SU-DHL-6 (cell line): ENCODE measurements around the gene DEGS2.

ENCODE experiments used
- EZH2phosphoT487 ChIP-seq: fragments of 200-600 bp; sonication (generic), shearing (Covaris generic); conservative IDR thresholded peaks from 2 replicates; pipeline ENCODE4 v1.6.1; 2018; ENCODE audit warnings: mild to moderate bottlenecking, antibody characterized with exemption, low read length, moderate library complexity, mixed read lengths
- TF ChIP-seq, protein P1 (sequence below): fragments of 200-600 bp; sonication (generic); IDR thresholded peaks from one replicate; pipeline ENCODE4 v1.5.1; 2017; ENCODE audit warnings: antibody characterized with exemption, mild to moderate bottlenecking, low read length, moderate library complexity; ENCODE audit not compliant: insufficient read depth, poor library complexity, severe bottlenecking

DNA sequence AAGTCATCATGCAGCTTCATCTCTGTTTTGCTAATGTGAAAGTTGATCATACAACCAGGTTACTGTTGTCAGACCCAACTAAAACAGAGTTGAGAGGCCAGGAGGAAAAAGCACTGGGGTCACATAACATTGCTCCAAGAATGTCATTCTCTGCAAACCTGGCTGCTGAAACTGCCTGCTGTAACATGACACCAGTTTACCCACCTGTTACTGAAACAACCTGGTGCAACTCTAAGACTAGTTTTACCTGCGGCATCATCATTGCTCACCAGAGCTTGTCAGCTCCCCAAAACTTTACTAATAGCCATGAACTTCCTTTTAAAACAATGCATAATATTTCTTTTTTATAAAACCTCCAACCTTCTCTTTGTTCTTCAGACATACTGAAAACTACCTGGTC, 30.7 kb upstream of the DEGS2 start:
- TF ChIP-seq, protein P1, sequence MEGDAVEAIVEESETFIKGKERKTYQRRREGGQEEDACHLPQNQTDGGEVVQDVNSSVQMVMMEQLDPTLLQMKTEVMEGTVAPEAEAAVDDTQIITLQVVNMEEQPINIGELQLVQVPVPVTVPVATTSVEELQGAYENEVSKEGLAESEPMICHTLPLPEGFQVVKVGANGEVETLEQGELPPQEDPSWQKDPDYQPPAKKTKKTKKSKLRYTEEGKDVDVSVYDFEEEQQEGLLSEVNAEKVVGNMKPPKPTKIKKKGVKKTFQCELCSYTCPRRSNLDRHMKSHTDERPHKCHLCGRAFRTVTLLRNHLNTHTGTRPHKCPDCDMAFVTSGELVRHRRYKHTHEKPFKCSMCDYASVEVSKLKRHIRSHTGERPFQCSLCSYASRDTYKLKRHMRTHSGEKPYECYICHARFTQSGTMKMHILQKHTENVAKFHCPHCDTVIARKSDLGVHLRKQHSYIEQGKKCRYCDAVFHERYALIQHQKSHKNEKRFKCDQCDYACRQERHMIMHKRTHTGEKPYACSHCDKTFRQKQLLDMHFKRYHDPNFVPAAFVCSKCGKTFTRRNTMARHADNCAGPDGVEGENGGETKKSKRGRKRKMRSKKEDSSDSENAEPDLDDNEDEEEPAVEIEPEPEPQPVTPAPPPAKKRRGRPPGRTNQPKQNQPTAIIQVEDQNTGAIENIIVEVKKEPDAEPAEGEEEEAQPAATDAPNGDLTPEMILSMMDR, result no peak
- TF ChIP-seq EZH2phosphoT487, result no peak
